ELF-1 (cell line): ENCODE measurements around the gene TCF7L1.
"Not testable (repeated sequence)": the region's sequence is repeated elsewhere in the genome, so short reads cannot be mapped to it uniquely, and the experiment has no call there.

ENCODE experiments used
- DNase-seq: peaks from one replicate; pipeline ENCODE4 v3.0.0-alpha.2; 2016; ENCODE audit warnings: low read depth, low spot score

The TCF7L1 gene

GRCh38 chr2:85323351-85323987 lies 190.3 kb downstream of the TCF7L1 start:
- DNase-seq: no peak

- not testable (repeated sequence) for DNase-seq
These were observed 190.8 kb downstream of the TCF7L1 start for GRCh38 chr2:85323988-85324367.

GRCh38 chr2:85324639-85325465 lies 191.7 kb downstream of the TCF7L1 start:
- no peak for DNase-seq

- DNase-seq: no peak
These were observed 192.2 kb downstream of the TCF7L1 start for GRCh38 chr2:85325466-85325811.

- DNase-seq: peak; percentile 26
These were observed 193.4 kb downstream of the TCF7L1 start for GRCh38 chr2:85326406-85327159.

GRCh38 chr2:85327160-85327821 lies 194.1 kb downstream of the TCF7L1 start:
- peak; percentile 55 for DNase-seq

GRCh38 chr2:85327822-85328617 lies 194.8 kb downstream of the TCF7L1 start, which contains the start of gene TGOLN2:
TGOLN2 (minus strand) TSS chr2:85327989; CDS start chr2:85327962, 27 bp downstream.
- DNase-seq: peak; percentile 95

GRCh38 chr2:85329181-85329651 lies 196.0 kb downstream of the TCF7L1 start:
- DNase-seq: no peak

- not testable (repeated sequence) for DNase-seq
These were observed 196.5 kb downstream of the TCF7L1 start for GRCh38 chr2:85329701-85330100.

GRCh38 chr2:85330839-85331636 lies 197.8 kb downstream of the TCF7L1 start:
- no peak for DNase-seq

- DNase-seq: not testable (repeated sequence)
These were observed 200.7 kb downstream of the TCF7L1 start for GRCh38 chr2:85333877-85334276.

- DNase-seq: no peak
These were observed 201.7 kb downstream of the TCF7L1 start for GRCh38 chr2:85334928-85335327.

- DNase-seq: no peak
These were observed 207.1 kb downstream of the TCF7L1 start for GRCh38 chr2:85340034-85340892.

GRCh38 chr2:85341269-85342029 lies 208.3 kb downstream of the TCF7L1 start:
- DNase-seq: no peak

GRCh38 chr2:85342156-85342555 lies 209.0 kb downstream of the TCF7L1 start:
- DNase-seq: peak; percentile 36

- DNase-seq: not testable (repeated sequence)
These were observed 210.2 kb downstream of the TCF7L1 start for GRCh38 chr2:85343207-85343895.

- no peak for DNase-seq
These were observed 211.3 kb downstream of the TCF7L1 start for GRCh38 chr2:85344356-85344954.
